ENCODE measurements around the gene KHDC3L.

Gene KHDC3L

DNA sequence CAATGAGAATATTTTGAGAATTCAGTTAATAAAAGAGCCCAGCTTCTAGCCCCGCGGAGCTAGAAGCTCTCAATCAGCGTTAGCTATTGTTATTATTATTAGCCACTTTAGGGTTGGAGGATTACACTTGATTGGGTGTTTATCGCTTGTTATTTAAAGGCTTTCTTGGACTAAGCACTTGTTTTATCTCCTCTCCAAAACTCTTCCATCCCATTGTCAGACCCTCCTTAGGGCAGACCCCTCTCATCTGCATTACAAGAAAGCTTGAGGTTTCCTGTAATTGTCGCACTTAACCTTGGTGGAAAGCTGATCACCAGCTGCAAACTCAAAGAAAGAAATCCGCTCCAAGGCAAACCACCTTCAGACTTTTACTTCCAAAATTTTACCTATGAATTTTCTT, 13.1 kb upstream of the KHDC3L start:
- TF ChIP-seq, protein P1, sequence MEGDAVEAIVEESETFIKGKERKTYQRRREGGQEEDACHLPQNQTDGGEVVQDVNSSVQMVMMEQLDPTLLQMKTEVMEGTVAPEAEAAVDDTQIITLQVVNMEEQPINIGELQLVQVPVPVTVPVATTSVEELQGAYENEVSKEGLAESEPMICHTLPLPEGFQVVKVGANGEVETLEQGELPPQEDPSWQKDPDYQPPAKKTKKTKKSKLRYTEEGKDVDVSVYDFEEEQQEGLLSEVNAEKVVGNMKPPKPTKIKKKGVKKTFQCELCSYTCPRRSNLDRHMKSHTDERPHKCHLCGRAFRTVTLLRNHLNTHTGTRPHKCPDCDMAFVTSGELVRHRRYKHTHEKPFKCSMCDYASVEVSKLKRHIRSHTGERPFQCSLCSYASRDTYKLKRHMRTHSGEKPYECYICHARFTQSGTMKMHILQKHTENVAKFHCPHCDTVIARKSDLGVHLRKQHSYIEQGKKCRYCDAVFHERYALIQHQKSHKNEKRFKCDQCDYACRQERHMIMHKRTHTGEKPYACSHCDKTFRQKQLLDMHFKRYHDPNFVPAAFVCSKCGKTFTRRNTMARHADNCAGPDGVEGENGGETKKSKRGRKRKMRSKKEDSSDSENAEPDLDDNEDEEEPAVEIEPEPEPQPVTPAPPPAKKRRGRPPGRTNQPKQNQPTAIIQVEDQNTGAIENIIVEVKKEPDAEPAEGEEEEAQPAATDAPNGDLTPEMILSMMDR (IDR thresholded peaks at IDR 0.05; ENCODE audit: borderline replicate concordance, control extremely low read depth, extremely low read depth, insufficient read depth, missing control alignments), result no peak
- DNase-seq (ENCODE audit: low spot score), result no peak
- in situ Hi-C loops (cut with MboI; ENCODE audit: low sequenced_read_pairs, unreplicated experiment), result loop anchor here (25.0 kb wide), 1 partner anchor 937 kb away; no protein-coding TSS in a partner anchor

DNA sequence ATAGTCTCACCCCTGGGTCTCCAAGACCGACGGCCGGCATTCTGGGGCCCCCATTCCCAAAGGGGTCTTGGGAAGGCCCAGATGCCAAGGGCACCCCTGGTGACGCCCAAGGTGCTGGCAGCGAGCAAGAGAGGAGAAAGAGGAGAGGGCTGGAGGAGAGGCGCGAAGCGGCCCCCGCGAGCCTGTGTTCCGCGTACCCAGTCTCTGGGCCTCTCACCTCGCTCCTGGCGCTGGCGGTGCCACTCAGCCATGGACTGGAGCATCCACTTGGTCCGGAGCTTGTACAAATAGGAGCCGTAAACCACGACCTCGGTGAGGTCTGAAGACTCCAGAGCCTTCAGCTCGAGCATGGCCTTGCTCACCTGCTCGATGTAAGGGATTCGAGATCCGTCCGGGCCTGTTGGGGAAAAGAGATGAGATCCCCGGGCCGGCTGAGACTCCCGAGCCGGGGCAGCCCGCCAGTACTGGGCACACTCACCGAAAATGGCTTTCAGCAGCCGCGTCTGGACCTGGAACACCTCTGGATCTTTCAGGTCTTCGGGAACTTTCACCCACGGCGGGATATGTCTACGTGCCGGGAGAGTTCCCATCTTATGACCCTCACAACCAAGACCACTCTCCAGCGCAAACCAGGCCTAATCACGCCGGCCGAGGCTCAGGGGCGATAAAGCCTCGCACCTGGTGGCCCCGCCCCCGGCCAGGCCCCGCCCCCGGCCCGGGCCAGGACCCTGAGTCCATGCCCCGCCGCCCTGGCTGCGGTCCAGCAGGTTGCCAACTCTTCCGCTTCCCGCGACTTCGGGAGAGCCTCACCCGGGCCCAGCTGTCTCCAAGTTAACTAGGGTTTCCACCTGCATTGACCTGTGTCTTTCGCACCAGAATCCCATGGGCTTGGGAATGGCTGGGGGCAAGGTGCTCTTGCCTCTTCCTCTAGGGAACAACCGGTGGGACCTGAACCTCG, 8.5 kb upstream of the KHDC3L start, which contains the start of gene DPPA5:
DPPA5 (minus strand) TSS at position 641 of the 958 bp plus-strand sequence; CDS start at position 590, 51 bp downstream.
- no peak for DNase-seq (ENCODE audit: low spot score)
- in situ Hi-C loops (cut with MboI; ENCODE audit: low sequenced_read_pairs, unreplicated experiment), result no loop called here
- TF ChIP-seq, protein P1 (IDR thresholded peaks at IDR 0.05; ENCODE audit: borderline replicate concordance, control extremely low read depth, extremely low read depth, insufficient read depth, missing control alignments), result no peak

DNA sequence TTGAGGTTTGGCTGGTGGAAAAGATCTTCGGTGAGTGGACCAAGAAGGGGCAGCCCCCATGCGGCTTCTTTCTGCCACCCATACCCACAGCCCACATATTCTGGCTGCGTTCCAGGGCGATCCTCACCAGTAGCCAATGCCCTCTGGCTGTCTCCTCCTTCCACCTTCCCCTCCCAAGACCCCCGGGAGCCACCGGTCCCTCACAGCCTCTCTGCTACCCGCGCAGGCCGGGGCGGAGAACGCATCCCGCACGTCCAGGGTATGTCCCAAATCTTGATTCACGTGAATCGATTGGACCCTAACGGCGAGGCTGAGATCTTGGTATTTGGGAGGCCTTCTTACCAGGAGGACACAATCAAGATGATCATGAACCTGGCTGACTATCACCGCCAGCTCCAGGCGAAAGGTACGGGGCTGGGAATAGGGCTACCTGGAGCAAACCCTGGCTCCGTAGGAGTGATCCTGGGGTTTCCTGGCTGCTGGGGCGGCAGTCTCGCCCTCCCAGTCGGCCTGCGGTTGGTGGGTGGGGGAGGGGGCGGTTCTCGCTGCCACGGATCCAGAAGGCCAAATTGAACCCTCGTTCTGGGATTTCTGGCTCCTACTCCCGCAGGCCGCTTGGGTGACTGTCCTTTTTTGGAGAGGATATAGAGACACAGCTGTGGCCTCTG, 545 bp downstream of the KHDC3L start:
- in situ Hi-C loops (cut with MboI; ENCODE audit: low sequenced_read_pairs, unreplicated experiment), result no loop called here
- TF ChIP-seq, protein P1 (IDR thresholded peaks at IDR 0.05; ENCODE audit: borderline replicate concordance, control extremely low read depth, extremely low read depth, insufficient read depth, missing control alignments), result no peak
- DNase-seq (ENCODE audit: low spot score), result no peak

DNA sequence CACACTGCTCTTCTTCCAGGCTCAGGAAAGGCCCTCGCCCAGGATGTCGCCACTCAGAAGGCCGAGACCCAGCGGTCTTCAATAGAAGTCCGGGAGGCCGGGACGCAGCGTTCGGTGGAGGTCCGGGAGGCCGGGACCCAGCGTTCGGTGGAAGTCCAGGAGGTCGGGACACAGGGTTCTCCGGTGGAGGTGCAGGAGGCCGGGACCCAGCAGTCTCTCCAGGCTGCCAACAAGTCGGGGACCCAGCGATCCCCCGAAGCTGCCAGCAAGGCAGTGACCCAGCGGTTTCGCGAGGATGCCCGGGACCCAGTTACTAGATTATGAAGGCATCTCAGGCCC, 1.0 kb downstream of the KHDC3L start:
- TF ChIP-seq, protein P1 (IDR thresholded peaks at IDR 0.05; ENCODE audit: borderline replicate concordance, control extremely low read depth, extremely low read depth, insufficient read depth, missing control alignments), result no peak
- no peak for DNase-seq (ENCODE audit: low spot score)
- in situ Hi-C loops (cut with MboI; ENCODE audit: low sequenced_read_pairs, unreplicated experiment), result no loop called here

DNA sequence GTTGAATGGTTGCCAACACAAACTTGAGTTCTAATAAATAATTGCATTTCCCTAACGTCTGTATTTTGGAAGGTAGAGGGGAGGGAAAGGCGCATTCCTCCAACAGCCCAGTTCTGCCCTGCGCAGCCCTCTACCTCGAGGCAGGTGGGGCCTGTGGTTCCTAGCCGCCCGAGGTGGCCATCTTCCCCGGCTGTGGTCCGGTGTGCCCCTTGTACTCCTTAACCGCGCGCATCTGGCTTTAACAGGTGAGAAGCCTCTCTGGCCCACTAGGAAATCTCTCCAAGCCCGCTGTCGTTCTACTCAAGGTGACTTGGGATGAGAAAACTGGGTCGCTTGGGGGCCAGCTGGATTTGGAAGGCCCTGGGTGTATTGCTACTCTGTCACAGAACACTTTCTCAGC, 1.7 kb downstream of the KHDC3L start:
- TF ChIP-seq, protein P1 (IDR thresholded peaks at IDR 0.05; ENCODE audit: borderline replicate concordance, control extremely low read depth, extremely low read depth, insufficient read depth, missing control alignments), result no peak
- no peak for DNase-seq (ENCODE audit: low spot score)
- in situ Hi-C loops (cut with MboI; ENCODE audit: low sequenced_read_pairs, unreplicated experiment), result no loop called here

DNA sequence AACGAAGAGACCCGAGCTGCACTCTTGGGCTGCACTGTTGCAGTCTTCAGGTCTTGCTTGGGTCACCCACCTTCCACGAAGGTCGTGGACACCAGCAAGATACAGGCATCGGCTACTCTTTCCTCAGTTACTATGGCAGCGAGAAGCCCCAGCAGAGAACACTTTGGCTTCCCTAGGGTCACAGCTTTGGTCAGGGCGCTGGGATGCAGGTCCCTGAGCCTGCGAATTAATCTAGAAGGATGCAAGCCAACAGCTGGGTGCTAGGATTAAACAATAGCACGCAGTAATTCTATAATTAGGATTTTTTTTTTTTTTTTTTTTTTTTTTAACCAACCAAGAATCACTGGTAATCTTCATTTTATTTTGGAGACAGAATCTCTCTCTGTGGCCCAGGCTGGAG, 2.1 kb downstream of the KHDC3L start:
- DNase-seq (ENCODE audit: low spot score), result no peak
- in situ Hi-C loops (cut with MboI; ENCODE audit: low sequenced_read_pairs, unreplicated experiment), result no loop called here
- TF ChIP-seq, protein P1 (IDR thresholded peaks at IDR 0.05; ENCODE audit: borderline replicate concordance, control extremely low read depth, extremely low read depth, insufficient read depth, missing control alignments), result no peak

Measured in GM13976 (cell line).